Activated naive CD4-positive, alpha-beta T cell treated with anti-CD3 and anti-CD28 coated beads, Interleukin-2, amount 50 U/mL, for 72 hours (primary cell): ENCODE results near the gene NR6A1. TPM values are rescaled to one million over a fixed set of nuclear protein-coding genes. Genes with fewer than 3 reads are reported as not detected.
"Not testable (repeated sequence)": the region's sequence is repeated elsewhere in the genome, so short reads cannot be mapped to it uniquely, and the experiment has no call there.

Source experiments
- ATAC-seq, 2 donors: fragments of 150-1000 bp; cut with Tn5 transposase; 2 replicates each; pipeline ENCODE4 v1.10.0; 2021; ENCODE audit warnings: mild to moderate bottlenecking in 2 of 2, moderate library complexity in 2 of 2
- DNase-seq, 2 donors: peaks; one replicate each; pipeline ENCODE4 v3.0.0; 2021 to 2022; ENCODE audit warnings: low spot score in 2 of 2
- H3K27ac Mint-ChIP-seq, 2 donors: one replicate each; pipeline ENCODE4 v1.8.0; 2022; ENCODE audit warnings: mild to moderate bottlenecking in 2 of 2, mixed read lengths in 2 of 2
- H3K36me3 Mint-ChIP-seq, 2 donors: one replicate each; pipeline ENCODE4 v1.8.0; 2022; ENCODE audit warnings: mixed read lengths in 2 of 2
- H3K9me3 Mint-ChIP-seq, 2 donors: one replicate each; pipeline ENCODE4 v1.8.0; 2022; ENCODE audit warnings: mixed read lengths in 2 of 2
- total RNA-seq, 2 donors: library from RNA; stranded (reverse); gene quantifications; one replicate each; pipeline ENCODE4 v1.2.3, GENCODE V29; 2022

The NR6A1 gene
- total RNA-seq, 2 donors from 2014 or later, result 0.58 to 0.84 TPM

GRCh38 chr9:124632077-124632621 is 139.0 kb downstream of the NR6A1 start:
- Mint-ChIP-seq H3K9me3 (no peaks in the 10 kb centered on the region), H3K27ac (no peak overlapping the region), H3K36me3 (no peaks in the 10 kb centered on the region)
- DNase-seq (no peak), ATAC-seq (no peak)

GRCh38 chr9:124631326-124631725 is 139.8 kb downstream of the NR6A1 start:
- ATAC-seq, result no peak
- H3K36me3 Mint-ChIP-seq, result no peaks in the 10 kb centered on the region

GRCh38 chr9:124629600-124629999 is 141.5 kb downstream of the NR6A1 start:
- no peak for DNase-seq
- H3K27ac Mint-ChIP-seq, result no peak overlapping the region
- H3K36me3 Mint-ChIP-seq, result no peaks in the 10 kb centered on the region
- H3K9me3 Mint-ChIP-seq, result no peaks in the 10 kb centered on the region
- ATAC-seq, result no peak

More at GRCh38 chr9:124631326-124631725, 139.8 kb downstream of the NR6A1 start:
- DNase-seq, result no peak
- H3K9me3 Mint-ChIP-seq, result no peaks in the 10 kb centered on the region
- no peak overlapping the region for H3K27ac Mint-ChIP-seq

- Mint-ChIP-seq H3K36me3 (no peaks in the 10 kb centered on the region), H3K9me3 (no peaks in the 10 kb centered on the region), H3K27ac (no peak overlapping the region)
- DNase-seq (no peak), ATAC-seq (no peak)
These were observed 142.4 kb downstream of the NR6A1 start for GRCh38 chr9:124628741-124629140.

GRCh38 chr9:124626276-124626675 is 144.8 kb downstream of the NR6A1 start:
- Mint-ChIP-seq H3K27ac (no peak overlapping the region), H3K36me3 (no peaks in the 10 kb centered on the region), H3K9me3 (no peaks in the 10 kb centered on the region)
- ATAC-seq, result no peak
- no peak for DNase-seq

- ATAC-seq (no peak), DNase-seq (no peak)
- H3K27ac Mint-ChIP-seq, result no peak overlapping the region
- H3K9me3 Mint-ChIP-seq, result no peaks in the 10 kb centered on the region
- H3K36me3 Mint-ChIP-seq, result no peaks in the 10 kb centered on the region
These were observed 146.0 kb downstream of the NR6A1 start for GRCh38 chr9:124625087-124625486.

- DNase-seq (no peak), ATAC-seq (no peak)
- Mint-ChIP-seq H3K27ac (no peak overlapping the region), H3K36me3 (no peaks in the 10 kb centered on the region), H3K9me3 (no peaks in the 10 kb centered on the region)
These were observed 146.4 kb downstream of the NR6A1 start for GRCh38 chr9:124624735-124624992.

GRCh38 chr9:124623966-124624734 is 147.0 kb downstream of the NR6A1 start:
- Mint-ChIP-seq H3K9me3 (no peaks in the 10 kb centered on the region), H3K36me3 (no peaks in the 10 kb centered on the region), H3K27ac (no peak overlapping the region)
- DNase-seq, result no peak
- no peak for ATAC-seq

- no peak for DNase-seq
- Mint-ChIP-seq H3K36me3 (no peaks in the 10 kb centered on the region), H3K27ac (no peak overlapping the region), H3K9me3 (no peaks in the 10 kb centered on the region)
- no peak for ATAC-seq
These were observed 148.2 kb downstream of the NR6A1 start for GRCh38 chr9:124622882-124623281.

GRCh38 chr9:124621371-124622328 is 149.5 kb downstream of the NR6A1 start:
- Mint-ChIP-seq H3K9me3 (no peaks in the 10 kb centered on the region), H3K36me3 (no peaks in the 10 kb centered on the region), H3K27ac (no peak overlapping the region)
- DNase-seq, result no peak
- no peak for ATAC-seq

- no peaks in the 10 kb centered on the region for H3K36me3 Mint-ChIP-seq
- DNase-seq, result no peak
- H3K27ac Mint-ChIP-seq, result no peak overlapping the region
- no peaks in the 10 kb centered on the region for H3K9me3 Mint-ChIP-seq
- no peak for ATAC-seq
These were observed 152.6 kb downstream of the NR6A1 start for GRCh38 chr9:124618476-124618875.

GRCh38 chr9:124617477-124618141 is 153.5 kb downstream of the NR6A1 start:
- no peaks in the 10 kb centered on the region for H3K36me3 Mint-ChIP-seq

GRCh38 chr9:124616961-124617360 is 154.2 kb downstream of the NR6A1 start:
- Mint-ChIP-seq H3K9me3 (no peaks in the 10 kb centered on the region), H3K36me3 (no peaks in the 10 kb centered on the region), H3K27ac (no peak overlapping the region)
- DNase-seq (no peak), ATAC-seq (no peak)

More at GRCh38 chr9:124617477-124618141, 153.5 kb downstream of the NR6A1 start:
- DNase-seq (peak; percentile 61 to 81), ATAC-seq (peak; percentile 88 to 90)
- Mint-ChIP-seq H3K27ac (no peak overlapping the region), H3K9me3 (no peaks in the 10 kb centered on the region)

- H3K27ac Mint-ChIP-seq, ATAC-seq, DNase-seq, H3K36me3 Mint-ChIP-seq, H3K9me3 Mint-ChIP-seq: not testable (repeated sequence)
These were observed 155.3 kb downstream of the NR6A1 start for GRCh38 chr9:124615840-124616239.

- Mint-ChIP-seq H3K27ac (no peak overlapping the region), H3K36me3 (no peaks in the 10 kb centered on the region), H3K9me3 (no peaks in the 10 kb centered on the region)
- DNase-seq, result no peak
- no peak for ATAC-seq
These were observed 155.9 kb downstream of the NR6A1 start for GRCh38 chr9:124615100-124615742.

GRCh38 chr9:124613849-124614248 is 157.3 kb downstream of the NR6A1 start:
- Mint-ChIP-seq H3K9me3 (no peaks in the 10 kb centered on the region), H3K27ac (no peak overlapping the region), H3K36me3 (no peaks in the 10 kb centered on the region)
- ATAC-seq (no peak), DNase-seq (no peak)
